WI38 (cell line): ENCODE measurements around the gene TRMT1.

Experiments
- H3K4me3 ChIP-seq: 2 replicates; pipeline ENCODE4 v1.5.1; 2011; ENCODE audit warnings: low read depth, mild to moderate bottlenecking, control low read depth, low read length
- TF ChIP-seq, protein P1 (sequence below): IDR thresholded peaks from 2 replicates; pipeline ENCODE4 v1.5.1; 2012; ENCODE audit warnings: low read depth, mild to moderate bottlenecking, control low read depth, low read length

The TRMT1 gene

GRCh38 chr19:13082192-13083007 is 34.1 kb downstream of the TRMT1 start:
- TF ChIP-seq, protein P1, sequence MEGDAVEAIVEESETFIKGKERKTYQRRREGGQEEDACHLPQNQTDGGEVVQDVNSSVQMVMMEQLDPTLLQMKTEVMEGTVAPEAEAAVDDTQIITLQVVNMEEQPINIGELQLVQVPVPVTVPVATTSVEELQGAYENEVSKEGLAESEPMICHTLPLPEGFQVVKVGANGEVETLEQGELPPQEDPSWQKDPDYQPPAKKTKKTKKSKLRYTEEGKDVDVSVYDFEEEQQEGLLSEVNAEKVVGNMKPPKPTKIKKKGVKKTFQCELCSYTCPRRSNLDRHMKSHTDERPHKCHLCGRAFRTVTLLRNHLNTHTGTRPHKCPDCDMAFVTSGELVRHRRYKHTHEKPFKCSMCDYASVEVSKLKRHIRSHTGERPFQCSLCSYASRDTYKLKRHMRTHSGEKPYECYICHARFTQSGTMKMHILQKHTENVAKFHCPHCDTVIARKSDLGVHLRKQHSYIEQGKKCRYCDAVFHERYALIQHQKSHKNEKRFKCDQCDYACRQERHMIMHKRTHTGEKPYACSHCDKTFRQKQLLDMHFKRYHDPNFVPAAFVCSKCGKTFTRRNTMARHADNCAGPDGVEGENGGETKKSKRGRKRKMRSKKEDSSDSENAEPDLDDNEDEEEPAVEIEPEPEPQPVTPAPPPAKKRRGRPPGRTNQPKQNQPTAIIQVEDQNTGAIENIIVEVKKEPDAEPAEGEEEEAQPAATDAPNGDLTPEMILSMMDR: peak; percentile 43

GRCh38 chr19:13079542-13079986 is 37.0 kb downstream of the TRMT1 start:
- no peak overlapping the region for H3K4me3 ChIP-seq
- TF ChIP-seq, protein P1: no peak

More at GRCh38 chr19:13082192-13083007, 34.1 kb downstream of the TRMT1 start:
- H3K4me3 ChIP-seq: no peak overlapping the region

DNA sequence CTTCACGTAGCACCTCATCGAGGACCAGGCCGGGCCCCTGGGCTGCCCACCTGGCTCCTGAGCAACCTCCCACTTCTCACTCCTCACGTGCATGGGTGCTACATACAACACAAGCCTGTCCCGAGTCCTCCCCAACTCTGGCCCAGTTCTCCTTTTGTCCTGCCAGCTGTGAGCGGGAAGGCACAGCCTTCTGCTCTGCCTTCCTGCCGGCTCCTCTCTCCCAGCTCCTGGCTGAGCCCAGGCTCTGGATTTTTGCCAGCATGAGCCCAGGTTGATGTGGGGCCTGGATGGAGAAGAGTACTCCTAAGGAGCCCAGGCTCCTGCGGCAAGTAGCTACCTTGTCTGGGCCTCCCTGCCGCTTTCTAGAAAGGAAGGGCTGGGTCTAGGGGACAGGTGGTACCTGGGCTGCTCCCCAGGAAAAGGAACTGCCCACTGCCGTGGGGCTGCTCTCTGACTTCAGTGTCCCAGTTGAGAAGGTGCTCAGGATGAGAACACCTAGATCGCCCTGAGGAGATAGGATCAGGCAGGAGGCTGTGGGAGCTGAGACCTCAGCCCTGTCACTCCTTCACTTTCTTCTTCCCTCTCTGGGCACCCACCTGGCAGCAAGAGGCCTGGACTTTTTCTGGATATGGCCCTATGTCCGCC is 37.5 kb downstream of the TRMT1 start:
- H3K4me3 ChIP-seq: no peak overlapping the region
- TF ChIP-seq, protein P1: no peak

DNA sequence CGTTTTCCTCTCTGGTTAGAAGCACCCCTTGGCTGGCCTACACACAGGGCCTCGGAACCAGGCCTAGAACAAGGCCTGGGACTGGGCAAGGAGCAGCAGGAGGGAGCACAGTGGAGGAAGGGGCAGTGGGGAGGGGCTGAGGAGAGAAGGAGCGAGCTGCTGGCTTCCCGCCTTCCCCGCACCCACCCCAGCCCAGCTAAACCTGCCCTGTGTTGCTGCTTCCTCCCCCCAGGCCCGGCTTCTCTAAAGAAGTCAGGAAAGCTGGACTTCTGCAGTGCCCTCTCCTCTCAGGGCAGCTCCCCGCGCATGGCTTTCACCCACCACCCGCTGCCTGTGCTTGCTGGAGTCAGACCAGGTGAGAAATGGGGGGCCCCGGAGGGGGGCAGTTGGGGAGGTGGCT is 38.2 kb downstream of the TRMT1 start:
- TF ChIP-seq, protein P1: no peak

DNA sequence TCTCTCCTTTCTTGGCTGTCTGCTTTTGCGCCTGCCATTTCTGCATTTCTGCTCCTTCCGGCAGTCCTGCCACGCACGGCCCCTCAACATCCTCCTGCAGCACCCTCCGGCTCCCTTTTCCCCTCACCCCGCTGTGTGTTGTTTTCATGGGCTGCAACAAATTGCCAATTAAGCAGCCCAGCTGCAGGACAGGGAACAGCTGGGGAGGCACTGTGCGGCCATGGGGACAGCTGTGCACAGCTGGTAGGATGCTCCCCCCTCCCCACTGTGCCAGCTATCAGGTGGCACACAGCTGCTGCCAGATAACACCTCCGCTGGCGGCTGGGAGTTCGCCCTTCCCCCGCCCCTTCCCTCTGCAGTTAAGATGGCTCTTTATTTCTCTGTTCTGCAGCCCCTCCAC is 39.3 kb downstream of the TRMT1 start:
- TF ChIP-seq, protein P1: no peak

More for the DNA sequence above, 38.2 kb downstream of the TRMT1 start:
- no peak overlapping the region for H3K4me3 ChIP-seq

DNA sequence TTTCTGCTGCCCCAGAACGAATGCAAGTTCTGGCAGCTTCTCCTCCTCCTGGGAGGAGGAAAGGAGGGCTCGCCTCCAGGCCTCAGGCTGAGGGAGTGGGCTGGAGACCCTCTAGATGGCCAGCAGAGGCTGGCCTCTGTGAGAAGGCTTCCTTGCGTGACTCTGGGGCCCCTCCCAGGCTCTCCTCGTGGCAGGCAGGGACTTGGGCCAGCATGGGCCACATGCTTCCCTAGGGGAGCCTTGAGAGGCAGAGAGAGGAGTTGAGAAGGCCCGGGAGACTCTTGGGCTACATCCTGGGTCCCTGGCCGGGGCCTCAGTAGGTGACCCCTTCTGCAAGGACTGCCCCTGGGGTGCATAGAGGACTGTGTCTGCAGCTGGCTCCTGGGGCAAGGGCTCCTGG is 39.8 kb downstream of the TRMT1 start:
- TF ChIP-seq, protein P1: no peak
- H3K4me3 ChIP-seq: no peak overlapping the region

More for the DNA sequence above, 39.3 kb downstream of the TRMT1 start:
- no peak overlapping the region for H3K4me3 ChIP-seq

DNA sequence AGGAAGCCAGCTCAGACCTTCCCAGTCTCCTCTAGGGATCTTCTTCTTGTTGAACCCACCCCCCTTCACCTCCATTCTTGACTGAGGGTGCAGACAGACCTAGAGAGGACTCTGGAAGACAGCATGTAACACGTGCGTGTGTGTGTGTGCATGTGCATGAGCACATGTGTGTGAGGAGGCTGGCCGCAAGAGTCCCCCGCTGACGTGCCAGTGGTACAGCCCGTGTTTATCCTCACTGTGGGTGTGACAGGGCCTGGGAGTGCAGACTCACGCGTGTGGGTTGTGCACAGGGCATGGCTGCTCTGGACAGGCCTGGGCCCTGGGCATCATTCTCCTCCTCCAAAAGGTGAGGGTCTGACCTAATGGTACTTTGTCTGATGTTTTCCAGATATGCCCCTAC is 40.2 kb downstream of the TRMT1 start:
- TF ChIP-seq, protein P1: no peak
- no peak overlapping the region for H3K4me3 ChIP-seq
